NCI-H345 (cell line): ENCODE results near the gene PPT1.
"Not testable (repeated sequence)": the region's sequence is repeated elsewhere in the genome, so short reads cannot be mapped to it uniquely, and the experiment has no call there.

Source experiments
- DNase-seq: peaks from one replicate; lab custom pipeline; 2025; lab: John Stamatoyannopoulos, UW

PPT1 gene

GRCh38 chr1:40057310-40058030 is 39.6 kb downstream of the PPT1 start:
- no peak for DNase-seq

DNA sequence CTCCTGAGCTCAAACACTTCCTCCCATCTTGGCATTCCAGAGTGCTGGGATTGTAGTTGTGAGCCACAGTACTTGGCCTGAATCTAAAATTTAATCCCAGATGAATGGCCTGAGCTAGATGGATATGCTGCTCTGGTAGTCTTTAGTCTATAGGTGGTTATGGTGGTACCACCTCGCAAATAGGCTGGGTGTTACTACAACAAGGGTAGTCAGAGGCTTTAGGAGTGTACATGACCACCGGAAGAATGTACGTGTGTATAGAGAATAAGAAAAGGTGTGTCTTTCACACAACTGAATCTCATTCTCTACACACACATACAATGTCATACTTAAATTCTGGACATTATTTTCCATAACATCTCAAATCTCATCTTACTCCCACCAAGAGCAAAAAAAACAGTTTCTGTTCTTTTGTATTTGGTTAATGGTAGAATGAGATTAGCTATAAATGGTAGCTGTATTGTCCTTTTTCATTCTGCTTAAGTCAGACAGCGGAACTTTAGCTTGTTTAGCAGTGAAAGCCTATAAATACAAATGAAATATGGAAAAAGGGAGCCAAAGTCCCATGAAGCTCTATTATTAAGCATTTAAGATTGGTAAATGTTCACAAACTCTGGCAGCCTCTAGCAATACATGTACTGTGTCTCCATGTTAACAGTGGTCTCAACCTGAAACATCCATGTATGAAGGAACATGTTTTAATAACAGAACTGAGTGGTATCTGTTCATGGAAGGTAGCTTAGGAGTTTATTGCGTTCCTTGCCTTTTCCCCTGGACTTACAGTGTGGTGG is 40.3 kb downstream of the PPT1 start:
- DNase-seq: no peak

- no peak for DNase-seq
Observed at GRCh38 chr1:40053138-40053887, 43.7 kb downstream of the PPT1 start.

GRCh38 chr1:40050863-40051262 is 46.2 kb downstream of the PPT1 start:
- DNase-seq: no peak

DNA sequence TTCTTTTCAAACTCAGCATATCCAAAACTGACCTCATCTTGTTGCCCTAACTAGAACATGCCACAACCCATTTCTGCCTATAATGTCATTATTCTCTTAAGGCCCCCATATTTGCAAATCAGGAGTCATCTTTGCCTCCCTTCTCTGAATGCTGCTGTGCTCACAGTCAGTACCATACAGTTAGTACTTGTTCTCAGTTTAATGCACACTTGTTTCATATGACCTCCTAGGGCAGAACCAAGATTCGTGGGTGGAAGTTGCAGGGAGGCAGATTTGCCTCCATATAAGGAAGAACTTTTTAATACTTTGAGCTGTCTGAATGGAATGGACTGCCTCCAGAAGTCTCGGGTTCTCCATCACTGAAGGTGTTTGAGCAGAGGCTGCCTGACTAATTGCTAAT is 47.3 kb downstream of the PPT1 start:
- no peak for DNase-seq

GRCh38 chr1:40047769-40048168 is 49.3 kb downstream of the PPT1 start:
- no peak for DNase-seq

GRCh38 chr1:40047276-40047675 is 49.8 kb downstream of the PPT1 start:
- no peak for DNase-seq

GRCh38 chr1:40045766-40046165 is 51.3 kb downstream of the PPT1 start:
- DNase-seq: no peak

GRCh38 chr1:40045182-40045581 is 51.9 kb downstream of the PPT1 start:
- DNase-seq: no peak

DNA sequence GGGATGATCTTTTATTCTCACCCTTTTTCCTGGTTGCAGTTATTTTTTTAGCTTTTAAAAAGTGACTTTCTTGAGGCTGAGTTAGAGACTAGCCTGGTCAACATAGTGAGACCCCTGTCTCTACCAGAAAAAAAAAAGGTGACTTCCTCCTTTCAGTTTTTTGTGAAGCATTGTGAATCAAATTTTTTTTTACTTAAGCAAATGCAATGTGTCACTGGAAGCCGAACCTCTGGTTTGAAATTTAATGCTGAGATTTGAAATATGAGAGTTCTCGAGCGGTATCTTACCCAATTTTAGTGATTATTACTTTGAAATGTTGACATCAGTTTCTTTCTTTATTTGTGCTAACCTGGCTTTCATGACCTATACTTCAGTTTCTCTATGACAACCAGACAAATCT is 52.9 kb downstream of the PPT1 start:
- no peak for DNase-seq

- DNase-seq: no peak
Observed at GRCh38 chr1:40042341-40042740, 54.7 kb downstream of the PPT1 start.

DNA sequence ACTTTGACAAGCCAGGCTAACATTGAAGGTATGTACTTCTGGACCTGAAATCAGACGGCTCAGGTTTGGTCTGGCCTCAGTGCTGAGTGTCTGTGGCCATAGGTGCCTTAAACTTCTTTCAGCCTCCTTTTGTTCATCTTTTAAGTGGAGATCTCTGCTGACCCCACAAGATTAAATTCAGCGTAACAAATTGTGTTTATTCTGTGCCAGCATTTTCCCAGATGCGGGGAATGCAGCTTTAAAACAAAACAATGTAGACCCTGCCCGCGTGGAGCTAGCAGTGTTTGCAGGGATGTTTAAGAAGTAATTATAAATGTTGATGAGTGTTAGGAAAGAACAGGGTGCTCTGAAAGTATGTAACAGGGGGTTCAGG is 55.6 kb downstream of the PPT1 start:
- no peak for DNase-seq

GRCh38 chr1:40040511-40041465 is 56.3 kb downstream of the PPT1 start, which contains the start of gene CAP1:
CAP1 (plus strand) TSS chr1:40040729; CDS start chr1:40059347, 18,618 bp downstream.
- peak; percentile 99 for DNase-seq

- DNase-seq: peak; percentile 58
Observed at GRCh38 chr1:40039757-40040510, 57.1 kb downstream of the PPT1 start.

GRCh38 chr1:40039245-40039756 is 57.8 kb downstream of the PPT1 start:
- DNase-seq: peak; percentile 58

DNA sequence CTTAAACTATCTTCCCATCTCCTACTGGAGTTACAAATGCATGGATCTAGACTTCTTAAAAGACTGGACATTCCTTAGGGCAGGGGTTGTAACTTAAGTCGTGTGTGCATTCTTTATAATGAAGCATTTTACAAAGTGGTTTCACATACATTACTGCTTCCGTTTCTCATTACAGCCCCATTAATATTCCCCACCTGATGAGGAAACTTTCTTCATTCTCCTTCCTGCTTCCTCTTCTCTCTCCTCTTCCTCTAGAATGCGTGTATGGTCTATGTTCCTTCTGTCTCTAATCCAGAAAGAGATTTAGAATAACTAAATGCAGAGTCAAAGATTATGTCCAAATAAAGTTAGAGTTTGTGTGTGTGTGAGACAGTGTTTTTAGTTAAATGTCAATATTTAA is 58.4 kb downstream of the PPT1 start:
- no peak for DNase-seq

- DNase-seq: not testable (repeated sequence)
Observed at GRCh38 chr1:40037254-40037653, 59.8 kb downstream of the PPT1 start.

GRCh38 chr1:40036574-40036973 is 60.5 kb downstream of the PPT1 start:
- DNase-seq: no peak

GRCh38 chr1:40034869-40035268 is 62.2 kb downstream of the PPT1 start:
- DNase-seq: no peak

- peak; percentile 53 for DNase-seq
Observed at GRCh38 chr1:40032240-40032891, 64.7 kb downstream of the PPT1 start.
